K562 (cell line): Measurements from ENCODE around the gene NARF. TPM values are rescaled to one million over a fixed set of nuclear protein-coding genes. Genes with fewer than 3 reads are reported as not detected.
A peak's percentile ranks its signal among the peaks of the same experiment; 100 is the strongest.

Source experiments
- ATAC-seq: fragments of 200-7000 bp; cut with Tn5 transposase; 3 replicates; pipeline ENCODE4 v1.9.1; 2020; ENCODE audit warnings: moderate library complexity
- BruUV-seq: library from RNA; stranded (reverse); fragments of 400-500 nt; replicated peaks from 2 replicates; lab custom pipeline; 2021; lab: Mats Ljungman, UMichigan
- CTCF ChIA-PET: fragments of 300-600 bp; formaldehyde crosslinking; extraction: SDS; loops from one replicate; lab custom pipeline; 2021; ENCODE audit warnings: low intra/inter-chr PET ratio; lab: Yijun Ruan, JAX
- POLR2A ChIA-PET: fragments of 300-600, 350-650 bp; sonication (Branson Sonifier 250); formaldehyde crosslinking; extraction: SDS; loops from one replicate; lab custom pipeline; 2021; ENCODE audit warnings: antibody characterized with exemption, inconsistent platforms; lab: Yijun Ruan, JAX
- DNase-seq, 4 experiments: peaks; one replicate each; pipeline versions ENCODE4 v3.0.0 to v3.0.0-alpha.2; 2011 to 2018; ENCODE audit warnings: low spot score in 3 of 4, mixed read lengths in 3 of 4; ENCODE audit errors: extremely low read depth in 1 of 4
- FAIRE-seq: peaks from 2 replicates; lab custom pipeline; 2011; peaks lifted over from hg19 to GRCh38; lab: Jason Lieb, UNC
- H2AFZ ChIP-seq: 2 replicates; pipeline ENCODE4 v1.6.0; 2011; ENCODE audit warnings: low read depth, low read length, control low read depth, inconsistent platforms
- H3K27ac ChIP-seq: fragments of 200-600 bp; 3 replicates; pipeline ENCODE4 v1.8.0; 2011; ENCODE audit warnings: low read depth, mild to moderate bottlenecking, control low read depth, inconsistent platforms, low read length, moderate library complexity, mixed read lengths; ENCODE audit errors: extremely low read depth
- H3K27me3 ChIP-seq, 2 experiments: fragments of 300-600 bp in 1 of 2; 2 replicates in 1 of 2; 3 replicates in 1 of 2; pipeline versions ENCODE4 v1.6.0 to v1.8.0; 2011; ENCODE audit warnings: inconsistent platforms in 2 of 2, low read length in 2 of 2, mild to moderate bottlenecking in 1 of 2, mixed read lengths in 1 of 2, moderate library complexity in 1 of 2; ENCODE audit not compliant: control insufficient read depth in 2 of 2, insufficient read depth in 2 of 2
- H3K36me3 ChIP-seq: fragments of 300-600 bp; 3 replicates; pipeline ENCODE4 v1.8.0; 2011; ENCODE audit warnings: mild to moderate bottlenecking, low read length, inconsistent platforms; ENCODE audit not compliant: control insufficient read depth, insufficient read depth
- H3K4me1 ChIP-seq, 2 experiments: fragments of 200-600 bp in 1 of 2; replicated peaks in 1 of 2; 2 replicates in 1 of 2; 3 replicates in 1 of 2; pipeline versions ENCODE4 v1.5.1 to v1.8.0; 2011; ENCODE audit warnings: inconsistent platforms in 2 of 2, low read length in 2 of 2, mild to moderate bottlenecking in 1 of 2, mixed read lengths in 1 of 2, moderate library complexity in 1 of 2; ENCODE audit not compliant: control insufficient read depth in 2 of 2, insufficient read depth in 2 of 2
- H3K4me2 ChIP-seq: 2 replicates; pipeline ENCODE4 v1.6.1; 2011; ENCODE audit warnings: low read length, control low read depth, inconsistent platforms, mixed read lengths; ENCODE audit not compliant: insufficient read depth
- H3K4me3 ChIP-seq: fragments of 200-600 bp; sonication (generic), shearing (Covaris generic); 2 replicates; pipeline ENCODE4 v1.5.1; 2016; ENCODE audit warnings: control low read depth, inconsistent platforms
- H3K79me2 ChIP-seq: fragments of 200-600 bp; 3 replicates; pipeline ENCODE4 v1.8.0; 2011; ENCODE audit warnings: low read length, inconsistent platforms; ENCODE audit not compliant: control insufficient read depth, insufficient read depth
- H3K9ac ChIP-seq, 2 experiments: 2 replicates each; pipeline versions ENCODE4 v1.6.0 to v1.6.1; 2011; ENCODE audit warnings: low read depth in 2 of 2, low read length in 2 of 2, control low read depth in 1 of 2, inconsistent platforms in 1 of 2, mild to moderate bottlenecking in 1 of 2, mixed read lengths in 1 of 2; ENCODE audit not compliant: insufficient read depth in 1 of 2
- H3K9me1 ChIP-seq: one replicate; pipeline ENCODE4 v1.6.0; 2011; ENCODE audit warnings: inconsistent platforms, mild to moderate bottlenecking, low read length, moderate library complexity; ENCODE audit not compliant: control insufficient read depth, insufficient read depth
- H3K9me3 ChIP-seq: replicated peaks from 2 replicates; pipeline ENCODE4 v1.5.1; 2011; ENCODE audit warnings: low read depth, low read length, inconsistent platforms; ENCODE audit not compliant: control insufficient read depth, insufficient read depth
- H4K20me1 ChIP-seq: replicated peaks from 2 replicates; pipeline ENCODE4 v1.6.1; 2011; ENCODE audit warnings: low read length, inconsistent platforms, mixed read lengths; ENCODE audit not compliant: control insufficient read depth, insufficient read depth
- POLR2G ChIP-seq: fragments of 200-400 bp; formaldehyde crosslinking; IDR thresholded peaks from 2 replicates; pipeline ENCODE4 v1.6.1; 2017; ENCODE audit warnings: low read depth, mild to moderate bottlenecking, antibody characterized with exemption, low read length, moderate library complexity
- ZNF830 ChIP-seq: fragments of 250-450 bp; sonication (Bioruptor Pico); IDR thresholded peaks from 2 replicates; pipeline ENCODE4 v1.5.0; 2021; ENCODE audit warnings: mild to moderate bottlenecking
- WGBS: fragments of 100-300 bp; shearing (Covaris generic); methylation state at CpG from one replicate; pipeline ENCODE4 v1.1.6; 2016; ENCODE audit warnings: low coverage, mixed read lengths; ENCODE audit not compliant: insufficient coverage; ENCODE audit errors: missing lambda C conversion rate; 5-methylcytosine and 5-hydroxymethylcytosine counted together
- in situ Hi-C: fragments of 300-500 bp; cut with MboI; formaldehyde crosslinking; loops from 4 replicates; pipeline ENCODE4 v1.15.0; 2018; ENCODE audit warnings: inconsistent platforms, mixed read lengths
- intact Hi-C: fragments of 100-400 bp; cut with micrococcal nuclease; formaldehyde crosslinking; loops from 2 replicates; pipeline ENCODE4 v1.14.2; 2022
- polyA plus RNA-seq, 8 experiments: library from polyadenylated mRNA; depleted of rRNA in 4 of 8; stranded (reverse) in 5 of 8; unstranded in 3 of 8; fragments of >200 nt; fragmentation: Nextera tagmentation in 2 of 8; fragmentation: Illumina TruSeq in 1 of 8; extraction: Ambion mirVana in 2 of 8; extraction: Trizol in 1 of 8; gene quantifications; 2 replicates each; pipeline versions ENCODE4 v1.2.1 to v1.2.3, GENCODE V29; 2011 to 2014; ENCODE audit warnings: inconsistent platforms in 1 of 8, missing spikeins in 1 of 8
- total RNA-seq, 7 experiments: library from RNA; depleted of rRNA in 6 of 7; stranded (reverse); fragments of >200 nt in 6 of 7; fragmentation: Illumina TruSeq in 2 of 7; extraction: Trizol in 2 of 7; gene quantifications; 2 replicates each; pipeline versions ENCODE4 v1.2.1 to v1.2.3, GENCODE V29; 2011 to 2021; ENCODE audit warnings: low replicate concordance in 1 of 7
- TF ChIP-seq, protein P1 (sequence below), 2 experiments: fragments of 150-350 bp in 1 of 2; IDR thresholded peaks; 2 replicates each; pipeline ENCODE4 v1.6.1; 2012 to 2016; ENCODE audit warnings: low read depth in 2 of 2, low read length in 2 of 2, mild to moderate bottlenecking in 1 of 2, moderate library complexity in 1 of 2
- TF ChIP-seq, protein P2 (sequence below): sonication (generic); formaldehyde crosslinking; IDR thresholded peaks from 2 replicates; pipeline ENCODE4 v1.8.0; 2022; ENCODE audit warnings: missing genetic modification reagents, mild to moderate bottlenecking, moderate library complexity, borderline replicate concordance
- TF ChIP-seq, protein P3 (sequence below): fragments of 250-450 bp; sonication (Bioruptor Pico); IDR thresholded peaks from 2 replicates; pipeline ENCODE4 v1.5.0; 2020; ENCODE audit warnings: mild to moderate bottlenecking

NARF gene
- total and polyA plus RNA-seq, 9 of the 15 experiments (the other 6 are each of a cell fraction or from before 2014, with no cell fraction given) = 60.4 to 423 (median 132) TPM

DNA sequence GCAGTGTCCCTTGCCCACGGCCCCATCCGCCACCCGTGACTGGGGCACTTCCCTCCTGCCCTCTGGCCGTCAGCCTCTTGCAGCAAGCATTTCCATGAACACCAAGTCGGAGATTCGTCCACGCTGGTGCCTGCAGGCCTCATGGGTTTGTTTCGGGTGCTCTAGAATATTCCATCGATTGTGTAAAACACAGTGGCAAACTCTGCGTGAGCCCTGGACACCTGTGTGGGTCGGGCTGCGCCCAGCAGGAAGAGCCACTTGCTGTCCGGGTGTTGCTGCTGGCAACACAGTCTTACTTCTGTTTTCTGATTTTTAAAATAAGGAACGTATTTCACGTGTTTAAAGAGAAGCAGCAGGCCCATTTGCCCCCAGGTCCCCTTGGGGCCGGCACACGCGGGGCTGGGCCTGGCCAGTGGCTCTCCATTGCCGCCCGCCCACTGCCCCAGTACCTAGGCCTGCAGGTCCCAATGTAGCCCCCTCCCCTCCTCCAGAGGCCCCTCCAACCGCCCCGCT lies 18.0 kb upstream of the NARF start:
- Histone ChIP-seq H3K4me1 (peaks cover 0 to 74% of the 10 kb centered on the region in 2 experiments; a peak in 2 of 5 replicates), H2AFZ (no peak overlapping the region), H3K4me3 (no peak overlapping the region), H3K36me3 (peaks cover 24% of the 10 kb centered on the region; the same call in 1 of the 3 replicates), H3K27ac (no peak overlapping the region), H4K20me1 (no peaks in the 10 kb centered on the region), H3K27me3 (no peaks in the 10 kb centered on the region), H3K9me1 (no peaks in the 10 kb centered on the region)
- in situ Hi-C loops = no loop called here
- POLR2A ChIA-PET = interaction anchor here (0.7 kb wide), 1 partner anchor 11 kb away, joined by 3 read pairs; no protein-coding TSS in a partner anchor
- no peak for FAIRE-seq
- no peak for TF ChIP-seq ZNF830
- TF ChIP-seq, all 486 proteins: peak for 0
- intact Hi-C loops = no loop called here
- ATAC-seq (no peak), DNase-seq (no peak)
- no peak overlapping the region for H3K4me2 ChIP-seq
- H3K79me2 ChIP-seq = no peaks in the 10 kb centered on the region
- peak overlapping the region in 1 of 2 experiments; percentile 74; a peak in 2 of 4 replicates for H3K9ac ChIP-seq
- 89% methylated on average over 17 of the region's 22 CpGs for whole genome bisulfite sequencing
- H3K9me3 ChIP-seq = no peaks in the 10 kb centered on the region
- CTCF ChIA-PET = no interaction called here
- no TSS peak for BruUV-seq

DNA sequence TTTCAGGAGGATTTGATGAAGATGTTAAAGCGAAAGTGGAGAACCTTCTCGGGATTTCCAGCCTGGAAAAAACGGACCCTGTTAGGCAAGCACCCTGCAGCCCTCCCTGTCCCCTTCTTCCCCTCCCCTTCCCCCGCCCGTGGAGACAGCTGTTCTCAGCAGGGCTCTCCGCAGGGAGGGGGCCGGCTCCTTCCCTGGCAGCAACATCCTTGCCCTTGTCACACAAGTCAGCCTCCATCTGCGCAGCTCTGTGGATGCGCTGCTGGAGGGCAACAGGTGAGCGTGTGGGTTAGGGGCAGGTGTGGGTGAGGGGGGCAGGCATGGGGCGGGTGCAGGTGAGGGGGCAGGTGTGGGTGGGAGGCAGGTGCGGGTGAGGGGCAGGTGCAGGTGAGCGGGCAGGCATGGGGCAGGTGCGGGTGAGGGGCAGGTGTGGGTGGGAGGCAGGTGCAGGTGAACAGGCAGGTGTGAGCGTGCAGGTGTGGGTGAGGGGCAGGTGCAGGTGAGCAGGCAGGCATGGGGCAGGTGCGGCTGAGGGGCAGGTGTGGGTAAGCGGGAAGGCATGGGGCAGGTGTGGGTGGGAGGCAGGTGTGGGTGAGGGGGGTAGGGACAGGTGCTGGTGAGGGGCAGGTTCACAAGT lies 17.4 kb upstream of the NARF start:
- POLR2A ChIA-PET = no interaction called here
- peaks cover 24% of the 10 kb centered on the region; the same call in 1 of the 3 replicates for H3K36me3 ChIP-seq

More for the DNA sequence above, 17.4 kb upstream of the NARF start:
- no TSS peak for BruUV-seq
- DNase-seq (no peak), ATAC-seq (peak; percentile 44; the same call in 2 of the 3 replicates), FAIRE-seq (no peak)
- Histone ChIP-seq H3K4me3 (no peak overlapping the region), H2AFZ (no peak overlapping the region), H3K79me2 (no peaks in the 10 kb centered on the region; the same call in 2 of the 3 replicates), H4K20me1 (no peaks in the 10 kb centered on the region), H3K27me3 (no peaks in the 10 kb centered on the region), H3K9me1 (no peaks in the 10 kb centered on the region), H3K4me2 (no peak overlapping the region), H3K27ac (no peak overlapping the region), H3K4me1 (peaks cover 0 to 74% of the 10 kb centered on the region in 2 experiments; a peak in 2 of 5 replicates), H3K9me3 (no peaks in the 10 kb centered on the region), H3K9ac (no peak overlapping the region)
- WGBS = 71% methylated on average over 15 of the region's 17 CpGs
- intact Hi-C loops (no loop called here), in situ Hi-C loops (no loop called here)
- CTCF ChIA-PET = no interaction called here
- peak; percentile 67 for TF ChIP-seq POLR2G
- TF ChIP-seq, protein P1, sequence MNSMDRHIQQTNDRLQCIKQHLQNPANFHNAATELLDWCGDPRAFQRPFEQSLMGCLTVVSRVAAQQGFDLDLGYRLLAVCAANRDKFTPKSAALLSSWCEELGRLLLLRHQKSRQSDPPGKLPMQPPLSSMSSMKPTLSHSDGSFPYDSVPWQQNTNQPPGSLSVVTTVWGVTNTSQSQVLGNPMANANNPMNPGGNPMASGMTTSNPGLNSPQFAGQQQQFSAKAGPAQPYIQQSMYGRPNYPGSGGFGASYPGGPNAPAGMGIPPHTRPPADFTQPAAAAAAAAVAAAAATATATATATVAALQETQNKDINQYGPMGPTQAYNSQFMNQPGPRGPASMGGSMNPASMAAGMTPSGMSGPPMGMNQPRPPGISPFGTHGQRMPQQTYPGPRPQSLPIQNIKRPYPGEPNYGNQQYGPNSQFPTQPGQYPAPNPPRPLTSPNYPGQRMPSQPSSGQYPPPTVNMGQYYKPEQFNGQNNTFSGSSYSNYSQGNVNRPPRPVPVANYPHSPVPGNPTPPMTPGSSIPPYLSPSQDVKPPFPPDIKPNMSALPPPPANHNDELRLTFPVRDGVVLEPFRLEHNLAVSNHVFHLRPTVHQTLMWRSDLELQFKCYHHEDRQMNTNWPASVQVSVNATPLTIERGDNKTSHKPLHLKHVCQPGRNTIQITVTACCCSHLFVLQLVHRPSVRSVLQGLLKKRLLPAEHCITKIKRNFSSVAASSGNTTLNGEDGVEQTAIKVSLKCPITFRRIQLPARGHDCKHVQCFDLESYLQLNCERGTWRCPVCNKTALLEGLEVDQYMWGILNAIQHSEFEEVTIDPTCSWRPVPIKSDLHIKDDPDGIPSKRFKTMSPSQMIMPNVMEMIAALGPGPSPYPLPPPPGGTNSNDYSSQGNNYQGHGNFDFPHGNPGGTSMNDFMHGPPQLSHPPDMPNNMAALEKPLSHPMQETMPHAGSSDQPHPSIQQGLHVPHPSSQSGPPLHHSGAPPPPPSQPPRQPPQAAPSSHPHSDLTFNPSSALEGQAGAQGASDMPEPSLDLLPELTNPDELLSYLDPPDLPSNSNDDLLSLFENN (IDR thresholded peaks at IDR 0.05; ENCODE audit: low read depth in 2 of 2, low read length in 2 of 2) = no peak
- TF ChIP-seq, protein P2, sequence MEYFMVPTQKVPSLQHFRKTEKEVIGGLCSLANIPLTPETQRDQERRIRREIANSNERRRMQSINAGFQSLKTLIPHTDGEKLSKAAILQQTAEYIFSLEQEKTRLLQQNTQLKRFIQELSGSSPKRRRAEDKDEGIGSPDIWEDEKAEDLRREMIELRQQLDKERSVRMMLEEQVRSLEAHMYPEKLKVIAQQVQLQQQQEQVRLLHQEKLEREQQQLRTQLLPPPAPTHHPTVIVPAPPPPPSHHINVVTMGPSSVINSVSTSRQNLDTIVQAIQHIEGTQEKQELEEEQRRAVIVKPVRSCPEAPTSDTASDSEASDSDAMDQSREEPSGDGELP (CRISPR knock-in tag) = peak; percentile 75; the same call in 1 of the 2 replicates
- TF ChIP-seq, protein P3, sequence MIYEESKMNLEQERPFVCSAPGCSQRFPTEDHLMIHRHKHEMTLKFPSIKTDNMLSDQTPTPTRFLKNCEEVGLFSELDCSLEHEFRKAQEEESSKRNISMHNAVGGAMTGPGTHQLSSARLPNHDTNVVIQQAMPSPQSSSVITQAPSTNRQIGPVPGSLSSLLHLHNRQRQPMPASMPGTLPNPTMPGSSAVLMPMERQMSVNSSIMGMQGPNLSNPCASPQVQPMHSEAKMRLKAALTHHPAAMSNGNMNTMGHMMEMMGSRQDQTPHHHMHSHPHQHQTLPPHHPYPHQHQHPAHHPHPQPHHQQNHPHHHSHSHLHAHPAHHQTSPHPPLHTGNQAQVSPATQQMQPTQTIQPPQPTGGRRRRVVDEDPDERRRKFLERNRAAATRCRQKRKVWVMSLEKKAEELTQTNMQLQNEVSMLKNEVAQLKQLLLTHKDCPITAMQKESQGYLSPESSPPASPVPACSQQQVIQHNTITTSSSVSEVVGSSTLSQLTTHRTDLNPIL (CRISPR knock-in tag) = no peak
